ENCODE data around the gene ELOVL4. TPM values are rescaled to one million over a fixed set of nuclear protein-coding genes. Genes with fewer than 3 reads are reported as not detected.

The ELOVL4 gene
- total RNA-seq, 1 experiment from 2014 or later: 0.68 TPM

- ChIA-PET CTCF (no interaction called here), POLR2A (no interaction called here)
- intact Hi-C loops (cut with micrococcal nuclease; ENCODE audit: unreplicated experiment): no loop called here
- Mint-ChIP-seq H3K4me1 (ENCODE audit: low read depth, unreplicated experiment) (no peaks in the 10 kb centered on the region), H3K9me3 (ENCODE audit: unreplicated experiment) (no peaks in the 10 kb centered on the region), H3K4me3 (ENCODE audit: unreplicated experiment) (no peak overlapping the region), H3K27ac (ENCODE audit: unreplicated experiment) (no peak overlapping the region), H3K36me3 (ENCODE audit: insufficient read depth, unreplicated experiment) (no peaks in the 10 kb centered on the region), H3K27me3 (ENCODE audit: insufficient read depth, unreplicated experiment) (peaks cover 11% of the 10 kb centered on the region)
- no peaks in the 10 kb centered on the region for H3K36me3 ChIP-seq (ENCODE audit: control insufficient read depth, insufficient read depth, low read length)
- BruUV-seq (replicated peaks): no TSS peak
- H3K9me3 ChIP-seq: no peaks in the 10 kb centered on the region
- H3K27me3 ChIP-seq (replicated peaks; ENCODE audit: control insufficient read depth, insufficient read depth, low read length): no peaks in the 10 kb centered on the region; the same call in 1 of the 2 replicates
- no peak for TF ChIP-seq CTCF (IDR thresholded peaks at IDR 0.05; ENCODE audit: insufficient read depth in 1 of 2, low read depth in 1 of 2, low read length in 1 of 2, severe bottlenecking in 1 of 2, unreplicated experiment in 1 of 2)
- H3K4me1 ChIP-seq: no peaks in the 10 kb centered on the region
- DNase-seq: no peak
- H3K4me3 ChIP-seq (ENCODE audit: low read depth, low read length): no peak overlapping the region
Observed at GRCh38 chr6:79941489-79942151, 5.7 kb downstream of the ELOVL4 start.

GRCh38 chr6:79928478-79928998 lies 18.8 kb downstream of the ELOVL4 start:
- POLR2A ChIA-PET: no interaction called here
- Mint-ChIP-seq H3K4me1 (ENCODE audit: low read depth, unreplicated experiment) (no peaks in the 10 kb centered on the region), H3K9me3 (ENCODE audit: unreplicated experiment) (no peaks in the 10 kb centered on the region), H3K27ac (ENCODE audit: unreplicated experiment) (no peak overlapping the region), H3K36me3 (ENCODE audit: insufficient read depth, unreplicated experiment) (no peaks in the 10 kb centered on the region), H3K27me3 (ENCODE audit: insufficient read depth, unreplicated experiment) (peaks cover 5% of the 10 kb centered on the region), H3K4me3 (ENCODE audit: unreplicated experiment) (no peak overlapping the region)
- DNase-seq: no peak
- H3K4me1 ChIP-seq: no peaks in the 10 kb centered on the region
- TF ChIP-seq CTCF (IDR thresholded peaks at IDR 0.05; ENCODE audit: insufficient read depth in 1 of 2, low read depth in 1 of 2, low read length in 1 of 2, severe bottlenecking in 1 of 2, unreplicated experiment in 1 of 2): peak in 1 of 2 experiments; percentile 6
- no peaks in the 10 kb centered on the region for H3K27me3 ChIP-seq (replicated peaks; ENCODE audit: control insufficient read depth, insufficient read depth, low read length)
- H3K36me3 ChIP-seq (ENCODE audit: control insufficient read depth, insufficient read depth, low read length): no peaks in the 10 kb centered on the region
- intact Hi-C loops (cut with micrococcal nuclease; ENCODE audit: unreplicated experiment): no loop called here
- no peak overlapping the region for H3K4me3 ChIP-seq (ENCODE audit: low read depth, low read length)
- H3K9me3 ChIP-seq: no peaks in the 10 kb centered on the region
- CTCF ChIA-PET: no interaction called here
- BruUV-seq (replicated peaks): no TSS peak

GRCh38 chr6:79927758-79928157 lies 19.6 kb downstream of the ELOVL4 start:
- ChIA-PET CTCF (no interaction called here), POLR2A (no interaction called here)
- Histone ChIP-seq H3K36me3 (ENCODE audit: control insufficient read depth, insufficient read depth, low read length) (no peaks in the 10 kb centered on the region), H3K9me3 (no peaks in the 10 kb centered on the region), H3K4me3 (ENCODE audit: low read depth, low read length) (no peak overlapping the region), H3K4me1 (no peaks in the 10 kb centered on the region), H3K27me3 (replicated peaks; ENCODE audit: control insufficient read depth, insufficient read depth, low read length) (no peaks in the 10 kb centered on the region)
- DNase-seq: no peak
- Mint-ChIP-seq H3K4me3 (ENCODE audit: unreplicated experiment) (no peak overlapping the region), H3K27me3 (ENCODE audit: insufficient read depth, unreplicated experiment) (peaks cover 3% of the 10 kb centered on the region), H3K9me3 (ENCODE audit: unreplicated experiment) (no peaks in the 10 kb centered on the region), H3K36me3 (ENCODE audit: insufficient read depth, unreplicated experiment) (no peaks in the 10 kb centered on the region), H3K27ac (ENCODE audit: unreplicated experiment) (no peak overlapping the region), H3K4me1 (ENCODE audit: low read depth, unreplicated experiment) (no peaks in the 10 kb centered on the region)
- intact Hi-C loops (cut with micrococcal nuclease; ENCODE audit: unreplicated experiment): no loop called here
- no peak for TF ChIP-seq CTCF (IDR thresholded peaks at IDR 0.05; ENCODE audit: insufficient read depth in 1 of 2, low read depth in 1 of 2, low read length in 1 of 2, severe bottlenecking in 1 of 2, unreplicated experiment in 1 of 2)
- no TSS peak for BruUV-seq (replicated peaks)
